HG03378 (cell line): ENCODE measurements around the gene MDH2.
"Not testable (repeated sequence)": the region's sequence is repeated elsewhere in the genome, so short reads cannot be mapped to it uniquely, and the experiment has no call there.

ENCODE experiments used
- ATAC-seq: cut with Tn5 transposase; IDR thresholded peaks from one replicate; pipeline ENCODE4 v1.9.1; 2021; ENCODE audit warnings: mild to moderate bottlenecking, moderate library complexity; ENCODE audit not compliant: unreplicated experiment

Gene MDH2, protein sequence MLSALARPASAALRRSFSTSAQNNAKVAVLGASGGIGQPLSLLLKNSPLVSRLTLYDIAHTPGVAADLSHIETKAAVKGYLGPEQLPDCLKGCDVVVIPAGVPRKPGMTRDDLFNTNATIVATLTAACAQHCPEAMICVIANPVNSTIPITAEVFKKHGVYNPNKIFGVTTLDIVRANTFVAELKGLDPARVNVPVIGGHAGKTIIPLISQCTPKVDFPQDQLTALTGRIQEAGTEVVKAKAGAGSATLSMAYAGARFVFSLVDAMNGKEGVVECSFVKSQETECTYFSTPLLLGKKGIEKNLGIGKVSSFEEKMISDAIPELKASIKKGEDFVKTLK

DNA sequence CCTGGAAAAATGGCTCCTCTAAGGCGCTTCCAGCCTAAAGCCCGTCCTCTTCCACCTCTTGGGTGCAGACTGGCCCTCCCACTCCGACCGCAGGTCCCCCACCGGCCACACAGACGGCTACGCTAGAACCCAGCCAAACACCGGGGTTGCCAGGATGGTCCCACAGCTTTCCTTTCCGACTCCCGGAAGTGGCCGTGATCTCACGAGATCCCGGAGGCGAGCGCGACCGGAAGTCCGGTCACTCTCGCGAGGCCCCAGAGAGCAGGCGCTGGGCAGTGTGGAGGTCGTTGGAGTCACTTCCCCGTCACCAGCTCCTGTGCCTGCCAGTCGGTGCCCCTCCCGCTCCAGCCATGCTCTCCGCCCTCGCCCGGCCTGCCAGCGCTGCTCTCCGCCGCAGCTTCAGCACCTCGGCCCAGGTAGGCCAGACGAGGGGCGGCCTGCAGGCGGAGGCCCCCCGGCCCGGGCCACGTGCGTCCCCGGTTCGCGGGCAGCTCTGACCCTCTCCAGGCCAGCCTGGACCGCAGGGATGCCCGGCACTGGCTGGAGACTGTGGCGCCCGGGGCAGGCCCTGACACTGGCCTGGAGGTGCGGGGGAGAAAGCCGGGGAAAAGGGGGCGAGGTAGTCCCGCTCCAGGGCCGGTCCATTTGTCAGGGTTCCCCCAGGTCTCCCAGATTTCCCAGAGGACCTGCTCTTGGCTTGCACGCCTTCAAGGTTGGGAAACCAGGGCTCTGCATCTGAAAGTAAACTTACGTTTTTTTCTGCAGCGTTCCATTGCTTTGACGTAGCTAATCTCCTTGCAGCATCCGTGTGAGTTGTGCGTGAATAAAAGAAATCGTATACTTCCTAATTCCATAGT, at the start of gene MDH2, which contains the start of gene STYXL1:
Gene MDH2, plus strand, starts transcription at position 296 of the 857 bp plus-strand sequence. Its CDS starts 55 bp downstream, at position 351.
Gene STYXL1, minus strand, starts transcription at position 190 of the 857 bp plus-strand sequence. CDS start 17,477 bp downstream, outside the sequence.
- peak; percentile 93 for ATAC-seq

GRCh38 chr7:76000566-76000965, 47.3 kb upstream of the MDH2 start:
- no peak for ATAC-seq

- ATAC-seq = no peak
Observed at GRCh38 chr7:76002139-76002538, 45.8 kb upstream of the MDH2 start.

- ATAC-seq = no peak
Observed at GRCh38 chr7:76002822-76003221, 45.1 kb upstream of the MDH2 start.

DNA sequence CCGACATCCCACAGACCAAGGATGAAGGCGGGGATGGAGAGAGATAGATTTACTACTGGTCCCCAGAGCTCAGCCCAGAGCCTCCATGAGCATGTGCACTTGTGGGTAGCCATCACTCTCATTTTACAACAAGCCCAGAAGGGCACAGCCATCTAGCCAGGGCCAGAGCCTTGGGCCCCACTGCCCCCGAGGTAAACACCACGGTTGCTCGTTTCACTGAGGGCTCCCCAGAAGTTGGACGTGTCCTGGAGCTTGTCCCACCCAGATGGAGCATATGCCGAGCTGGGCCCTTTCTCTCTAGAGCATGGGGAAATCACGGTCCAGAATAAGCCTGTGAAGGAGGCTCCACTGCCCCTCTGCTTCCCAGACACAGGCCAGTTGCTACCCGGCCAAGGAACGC, 44.6 kb upstream of the MDH2 start:
- no peak for ATAC-seq

GRCh38 chr7:76005004-76005403, 42.9 kb upstream of the MDH2 start:
- not testable (repeated sequence) for ATAC-seq

DNA sequence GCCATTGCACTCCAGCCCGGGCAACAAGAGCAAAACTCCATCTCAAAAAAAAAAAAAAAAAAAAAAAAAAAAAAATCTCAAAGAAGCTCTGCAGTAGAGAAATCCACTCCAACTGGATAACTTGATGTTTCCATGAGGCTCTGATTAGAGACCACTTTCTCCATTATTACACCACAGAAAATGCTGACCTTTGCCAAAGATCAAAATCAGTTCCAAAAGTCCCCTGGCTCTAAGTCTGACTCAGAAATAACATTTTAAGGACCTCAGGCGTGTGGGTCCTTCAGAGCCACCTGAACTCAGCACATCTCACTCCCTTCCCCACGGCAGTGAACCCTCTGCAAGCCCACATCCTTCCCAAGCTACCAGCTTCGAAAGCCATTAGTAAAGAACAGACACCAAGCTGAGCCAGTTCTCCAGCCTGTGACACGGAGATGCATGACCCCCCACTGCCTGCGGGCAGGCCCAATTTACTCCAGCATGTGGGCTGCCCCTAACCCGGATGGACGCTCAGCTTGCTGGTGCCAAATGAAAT, 39.7 kb upstream of the MDH2 start:
- no peak for ATAC-seq

DNA sequence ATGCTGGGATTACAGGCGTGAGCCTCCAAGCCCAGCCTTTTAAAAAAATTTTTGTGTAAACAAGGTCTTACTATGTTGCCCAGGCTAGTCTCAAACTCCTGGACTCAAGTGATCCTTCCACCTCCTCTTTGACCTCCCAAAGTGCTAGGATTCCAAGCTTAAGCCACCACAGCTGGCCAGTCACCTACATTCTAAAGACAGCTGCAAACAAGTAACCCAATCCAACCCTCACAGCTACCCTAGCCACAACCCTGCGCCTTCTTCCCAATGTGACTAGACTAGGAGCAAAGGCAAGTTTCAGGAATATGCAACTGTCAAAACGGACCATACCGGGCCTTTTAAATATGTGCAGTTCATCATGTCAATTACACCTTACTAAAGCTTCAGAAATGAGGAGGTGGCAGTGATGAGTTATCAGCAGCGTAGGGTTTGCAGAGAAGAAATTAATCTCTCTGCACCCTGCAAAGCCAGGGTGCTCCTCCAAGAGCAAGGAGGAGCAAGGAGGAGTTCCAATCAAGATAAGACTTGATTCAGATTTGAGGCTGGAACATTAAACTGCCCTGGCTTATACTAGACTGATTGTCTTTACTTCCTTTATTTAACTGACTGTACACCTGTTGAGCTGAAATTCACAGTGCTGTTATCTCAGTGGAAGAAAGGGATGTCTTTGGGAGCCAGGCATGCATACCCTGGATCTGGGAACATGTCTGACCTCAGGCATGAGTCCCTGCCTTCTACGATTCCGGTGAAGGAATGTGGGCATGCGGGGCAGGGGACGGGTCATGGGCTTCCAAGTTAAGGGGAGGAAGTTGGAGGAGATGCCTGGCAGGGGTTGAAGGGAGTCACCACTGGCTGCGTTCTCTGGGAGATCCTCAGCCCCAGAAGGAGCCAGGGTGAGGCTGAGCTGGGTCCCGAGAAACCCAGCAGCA, 38.0 kb upstream of the MDH2 start:
- no peak for ATAC-seq

- no peak for ATAC-seq
Observed at GRCh38 chr7:76011442-76011861, 36.5 kb upstream of the MDH2 start.

GRCh38 chr7:76016191-76016947, 31.5 kb upstream of the MDH2 start:
- ATAC-seq = no peak

DNA sequence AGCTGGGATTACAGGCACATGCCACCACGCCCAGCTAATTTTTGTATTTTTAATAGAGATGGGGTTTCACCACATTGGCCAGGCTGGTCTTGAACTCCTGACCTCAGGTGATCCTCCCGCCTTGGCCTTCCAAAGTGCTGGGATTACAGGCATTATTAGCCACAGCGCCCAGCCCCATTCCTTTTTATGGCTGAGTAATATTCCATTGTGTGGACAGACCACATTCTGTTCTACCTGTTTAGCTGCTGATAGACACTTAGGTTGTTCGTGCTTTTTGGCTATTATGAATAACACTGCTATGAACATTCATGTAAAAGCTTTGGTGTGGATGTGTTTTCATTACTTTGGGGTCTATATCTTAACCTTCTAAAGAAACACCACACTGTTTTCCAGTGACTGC, 29.4 kb upstream of the MDH2 start:
- ATAC-seq = not testable (repeated sequence)

DNA sequence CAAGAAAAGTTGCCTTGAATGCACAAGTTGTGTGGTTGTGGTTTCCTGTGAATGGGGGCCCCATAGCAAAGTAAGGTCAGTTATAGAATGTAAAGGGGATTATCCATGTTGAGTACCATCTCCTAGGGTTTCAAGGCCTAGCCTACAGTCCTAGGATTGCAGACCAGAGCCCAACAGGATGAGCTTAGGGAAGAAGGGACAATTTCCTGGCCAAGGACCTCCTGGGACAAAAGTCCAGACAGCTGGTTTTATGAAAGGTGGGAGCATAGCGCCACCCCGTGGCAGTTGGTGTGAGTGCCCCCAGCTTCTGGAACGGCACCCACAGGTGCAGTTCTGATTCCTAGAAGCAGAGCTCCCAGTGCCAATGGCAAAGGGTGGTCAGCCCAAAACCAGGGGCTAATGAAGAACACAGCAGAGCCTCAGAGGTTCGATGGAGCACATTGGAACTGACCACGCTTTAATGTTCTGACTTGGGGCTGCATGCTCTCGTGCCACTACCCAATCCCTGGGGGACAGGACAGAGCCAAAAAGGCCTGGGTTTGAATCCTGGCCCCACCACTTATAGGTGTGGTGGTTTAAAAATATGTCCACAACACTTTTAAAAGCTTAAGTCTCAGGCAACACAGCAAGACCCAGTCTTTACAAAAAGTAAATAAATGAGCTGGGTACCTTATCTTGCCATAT, 27.7 kb upstream of the MDH2 start:
- ATAC-seq = no peak

- ATAC-seq = no peak
Observed at GRCh38 chr7:76022026-76022780, 25.7 kb upstream of the MDH2 start.

DNA sequence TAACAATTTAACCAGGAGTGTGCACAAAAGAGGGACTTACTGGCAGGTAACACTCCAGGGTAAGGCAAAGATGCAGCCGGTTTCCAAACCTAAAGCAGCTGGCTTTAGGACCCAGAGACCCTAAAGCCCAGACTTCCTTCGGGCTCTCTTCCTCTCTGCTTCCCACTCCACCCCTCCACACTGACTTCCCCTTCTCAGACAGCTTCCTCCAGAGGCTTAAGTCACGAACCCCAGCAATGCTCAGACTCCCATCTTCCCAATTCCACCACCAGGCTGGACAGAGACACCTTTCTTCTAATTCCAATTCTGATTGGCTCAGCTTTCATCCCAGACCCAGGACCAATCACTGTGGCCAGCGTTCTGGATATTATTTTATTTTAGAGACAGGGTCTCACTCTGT, 24.9 kb upstream of the MDH2 start:
- no peak for ATAC-seq

DNA sequence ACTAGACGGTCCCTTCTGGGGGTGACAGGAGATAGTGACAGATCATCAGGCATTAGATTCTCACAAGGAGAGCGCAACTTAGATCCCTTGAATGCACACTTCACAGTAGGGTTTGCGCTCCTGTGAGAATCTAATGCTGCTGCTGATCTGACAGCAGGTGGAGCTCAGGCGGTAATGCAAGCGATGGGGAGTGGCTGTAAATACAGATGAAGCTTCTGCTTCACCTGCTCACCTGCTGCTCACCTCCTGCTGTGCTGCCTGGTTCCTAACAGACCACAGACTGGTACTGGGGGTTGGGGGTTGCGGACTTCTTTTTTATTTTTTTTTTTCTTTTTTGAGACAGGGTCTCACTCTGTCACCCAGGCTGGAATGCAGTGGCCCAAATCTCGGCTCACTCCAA, 18.2 kb upstream of the MDH2 start:
- not testable (repeated sequence) for ATAC-seq

DNA sequence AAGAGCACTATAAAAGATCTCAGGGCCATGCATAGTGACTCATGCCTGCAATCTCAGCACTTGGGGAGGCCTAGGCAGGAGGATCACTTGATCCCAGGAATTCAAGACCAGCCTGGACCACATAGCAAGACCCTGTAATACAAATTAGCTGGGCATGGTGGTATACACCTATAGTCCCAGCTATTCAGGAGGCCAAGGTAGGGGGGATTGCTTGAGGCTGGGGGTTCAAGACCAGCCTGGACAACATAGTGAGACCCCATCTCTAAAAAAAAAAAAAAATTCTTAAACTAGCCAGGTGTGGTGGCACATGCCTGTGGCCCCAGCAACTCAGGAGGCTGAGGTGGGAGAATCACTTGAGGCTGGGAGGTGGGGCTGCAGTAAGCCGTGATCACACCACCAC, 15.9 kb upstream of the MDH2 start:
- ATAC-seq = no peak

- no peak for ATAC-seq
Observed at GRCh38 chr7:76037310-76037709, 10.6 kb upstream of the MDH2 start.

GRCh38 chr7:76040126-76040525, 7.8 kb upstream of the MDH2 start:
- no peak for ATAC-seq
